AG04450 (cell line): Measurements from ENCODE around the gene STIM2. TPM values are rescaled to one million over a fixed set of nuclear protein-coding genes. Genes with fewer than 3 reads are reported as not detected.

Experiments used
- CTCF ChIA-PET: fragments of 300-600, 350-600 bp; formaldehyde crosslinking; extraction: SDS; loops from one replicate; lab custom pipeline; 2022; ENCODE audit warnings: antibody characterized with exemption, inconsistent platforms; lab: Charles Lee
- POLR2A ChIA-PET: fragments of 350-600 bp; formaldehyde crosslinking; extraction: SDS; loops from one replicate; lab custom pipeline; 2021; ENCODE audit warnings: antibody characterized with exemption, inconsistent platforms; lab: Yijun Ruan, JAX
- DNase-seq: peaks from one replicate; pipeline ENCODE4 v3.0.0-alpha.2; 2011; ENCODE audit warnings: low read depth, low spot score
- H3K27ac ChIP-seq: one replicate; pipeline ENCODE4 v1.5.1; 2012; ENCODE audit warnings: low read depth, low read length, control low read depth
- H3K27me3 ChIP-seq: one replicate; pipeline ENCODE4 v1.6.0; 2012; ENCODE audit warnings: low read length; ENCODE audit not compliant: control insufficient read depth, insufficient read depth
- H3K4me3 ChIP-seq: 2 replicates; pipeline ENCODE4 v1.5.1; 2011; ENCODE audit warnings: mild to moderate bottlenecking, low read depth, low read length, control low read depth
- H3K9me3 ChIP-seq: 2 replicates; pipeline ENCODE4 v1.5.1; 2012; ENCODE audit warnings: low read length; ENCODE audit not compliant: control insufficient read depth, insufficient read depth
- CTCF ChIP-seq: IDR thresholded peaks from 2 replicates; pipeline ENCODE4 v1.5.1; 2011; ENCODE audit warnings: low read depth, low read length, control low read depth, inconsistent platforms
- polyA plus RNA-seq: library from polyadenylated mRNA; depleted of rRNA; stranded (reverse); fragments of >200 nt; gene quantifications from 2 replicates; pipeline ENCODE4 v1.2.3, GENCODE V29; 2011

Gene STIM2
- polyA plus RNA-seq, 1 experiment, result 26.8 TPM

DNA sequence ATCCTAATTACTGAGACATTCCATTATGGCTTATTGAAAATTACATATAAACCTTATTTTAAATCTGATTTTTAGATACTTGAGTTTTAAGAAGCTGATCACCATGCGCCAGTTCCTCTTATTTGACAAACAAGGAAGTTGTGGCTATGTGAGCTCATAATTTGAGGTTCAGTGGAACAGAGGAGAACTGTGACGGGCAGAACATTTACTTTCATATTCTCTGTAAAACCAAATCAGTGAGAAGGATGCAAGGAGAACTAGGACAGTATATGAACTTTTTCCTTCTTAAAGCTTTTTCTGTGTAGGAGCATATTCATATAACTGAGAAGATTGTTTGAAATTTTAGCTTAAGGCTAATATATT, 25.3 kb downstream of the STIM2 start:
- Histone ChIP-seq H3K27me3 (no peaks in the 10 kb centered on the region), H3K4me3 (no peak overlapping the region), H3K27ac (no peak overlapping the region), H3K9me3 (no peaks in the 10 kb centered on the region)
- ChIA-PET POLR2A (no interaction called here), CTCF (no interaction called here)
- TF ChIP-seq CTCF, result no peak
- no peak for DNase-seq

GRCh38 chr4:26887143-26887542, 26.5 kb downstream of the STIM2 start:
- DNase-seq, result no peak
- ChIA-PET POLR2A (no interaction called here), CTCF (interaction anchor here (0.6 kb wide), 1 partner anchor 97 kb away, joined by 8 read pairs; no protein-coding TSS in a partner anchor)
- H3K27me3 ChIP-seq, result no peaks in the 10 kb centered on the region
- TF ChIP-seq CTCF, result no peak
- no peaks in the 10 kb centered on the region for H3K9me3 ChIP-seq
- no peak overlapping the region for H3K4me3 ChIP-seq
- no peak overlapping the region for H3K27ac ChIP-seq

DNA sequence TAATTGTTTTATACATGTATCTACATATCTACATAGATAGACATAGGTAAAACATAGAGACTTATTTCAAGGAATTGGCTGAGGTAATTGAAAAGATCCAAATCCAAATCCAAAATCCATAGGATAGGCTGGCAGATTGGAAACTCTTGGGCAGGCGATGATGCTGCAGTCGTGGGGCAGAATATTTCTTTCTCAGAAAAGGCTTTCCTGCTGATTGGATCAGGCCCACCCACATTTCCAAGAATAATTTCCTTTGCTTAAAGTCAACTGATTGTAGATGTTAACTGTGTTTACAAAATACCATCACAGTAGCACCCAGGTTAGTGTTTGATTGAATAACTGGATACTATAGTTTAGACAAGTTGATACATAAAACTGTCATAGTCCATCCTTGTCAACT, 27.2 kb downstream of the STIM2 start:
- no peak overlapping the region for H3K4me3 ChIP-seq
- H3K27me3 ChIP-seq, result no peaks in the 10 kb centered on the region
- no peaks in the 10 kb centered on the region for H3K9me3 ChIP-seq
- no peak overlapping the region for H3K27ac ChIP-seq
- ChIA-PET CTCF (no interaction called here), POLR2A (no interaction called here)
- TF ChIP-seq CTCF, result no peak
- no peak for DNase-seq

GRCh38 chr4:26889356-26889755, 28.7 kb downstream of the STIM2 start:
- CTCF ChIA-PET, result no interaction called here
- no peak for TF ChIP-seq CTCF
- no peak for DNase-seq

DNA sequence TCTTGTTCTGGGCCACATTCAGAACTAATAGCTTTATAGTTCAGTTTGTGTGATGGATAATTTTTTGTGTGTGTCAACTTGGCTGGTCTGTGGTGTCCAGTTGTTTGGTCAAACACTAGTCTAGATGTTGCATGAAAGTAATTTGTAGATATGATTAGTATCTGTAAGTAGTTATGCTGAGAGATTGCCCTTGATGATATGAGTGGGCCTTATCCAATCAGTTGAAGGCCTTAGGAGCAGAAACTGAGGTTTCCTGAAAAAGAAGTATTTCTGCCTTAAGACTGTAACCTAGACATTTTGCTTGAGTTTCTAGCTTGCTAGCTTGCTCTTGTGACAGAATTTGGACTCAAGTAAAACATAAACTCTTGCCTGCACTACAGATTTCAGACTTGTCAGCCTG, 30.4 kb downstream of the STIM2 start:
- Histone ChIP-seq H3K4me3 (no peak overlapping the region), H3K9me3 (no peaks in the 10 kb centered on the region), H3K27ac (no peak overlapping the region), H3K27me3 (no peaks in the 10 kb centered on the region)
- ChIA-PET CTCF (no interaction called here), POLR2A (no interaction called here)
- no peak for TF ChIP-seq CTCF
- DNase-seq, result no peak

More at GRCh38 chr4:26889356-26889755, 28.7 kb downstream of the STIM2 start:
- Histone ChIP-seq H3K4me3 (no peak overlapping the region), H3K27ac (no peak overlapping the region), H3K27me3 (no peaks in the 10 kb centered on the region), H3K9me3 (no peaks in the 10 kb centered on the region)
- POLR2A ChIA-PET, result no interaction called here
